NCI-H1436 treated with DMSO at 0.1 percent for 48 hours (cell line): Measurements from ENCODE around the gene GTF3C2.

Experiments used
- DNase-seq: peaks from one replicate; lab custom pipeline; 2025; lab: John Stamatoyannopoulos, UW

The GTF3C2 gene

DNA sequence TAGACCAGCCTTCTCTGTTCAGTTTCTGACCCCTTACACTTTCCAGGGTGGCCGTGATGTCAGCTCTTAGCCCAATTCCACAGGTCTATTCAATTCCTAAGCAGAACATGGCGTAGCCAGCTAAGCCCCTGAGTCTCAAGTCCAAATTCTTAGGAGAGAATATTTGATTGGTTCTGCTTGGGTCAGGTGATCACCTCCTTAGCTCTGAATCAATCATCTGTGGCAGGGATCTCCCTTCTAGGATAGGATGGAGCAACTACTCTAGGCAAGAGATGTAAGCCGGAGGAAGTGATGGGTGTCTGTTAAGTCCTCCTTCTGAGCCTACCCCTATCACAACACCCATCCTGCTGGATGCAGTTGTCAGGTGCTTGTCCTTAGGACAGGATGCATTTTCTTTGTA is 59.4 kb downstream of the GTF3C2 start:
- no peak for DNase-seq

- no peak for DNase-seq
These were observed 60.1 kb downstream of the GTF3C2 start for GRCh38 chr2:27296481-27296880.

DNA sequence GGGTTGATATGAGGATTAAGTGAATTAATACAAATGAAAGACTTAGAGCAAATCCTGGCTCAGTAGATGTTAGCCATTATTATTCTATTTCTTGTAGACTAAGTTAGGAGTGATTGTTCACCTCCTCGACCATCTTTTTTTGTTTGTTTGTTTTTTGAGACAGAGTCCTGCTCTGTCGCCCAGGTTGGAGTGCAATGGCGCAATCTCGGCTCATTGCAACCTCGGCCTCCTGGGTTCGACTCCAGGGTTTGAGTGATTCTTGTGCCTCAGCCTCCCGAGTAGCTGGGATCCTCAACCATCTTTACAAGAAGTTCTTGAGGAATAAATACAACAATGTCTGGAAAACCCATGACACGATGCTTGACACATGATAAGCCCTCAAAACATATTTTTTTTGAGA is 61.6 kb downstream of the GTF3C2 start:
- DNase-seq, result no peak

DNA sequence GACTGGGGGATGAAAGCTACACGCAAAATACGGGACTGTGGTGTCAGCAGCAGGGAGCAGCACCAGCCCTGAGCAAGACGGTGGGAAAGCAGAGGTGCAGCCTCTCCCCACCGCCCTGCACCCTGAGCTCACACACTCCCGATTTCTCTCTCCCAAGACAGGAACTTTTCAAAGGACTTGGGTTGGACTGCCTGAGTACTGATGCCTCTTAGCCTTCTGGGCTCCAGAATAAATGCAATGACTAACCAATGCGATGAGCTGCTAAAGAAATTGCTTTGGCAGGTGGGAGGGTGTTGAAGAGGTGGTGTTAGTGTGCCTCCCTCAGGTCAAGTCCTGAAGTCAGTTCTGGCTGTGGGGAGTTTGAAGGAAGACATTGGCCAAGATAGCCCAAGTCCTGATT is 64.7 kb downstream of the GTF3C2 start:
- DNase-seq, result no peak

DNA sequence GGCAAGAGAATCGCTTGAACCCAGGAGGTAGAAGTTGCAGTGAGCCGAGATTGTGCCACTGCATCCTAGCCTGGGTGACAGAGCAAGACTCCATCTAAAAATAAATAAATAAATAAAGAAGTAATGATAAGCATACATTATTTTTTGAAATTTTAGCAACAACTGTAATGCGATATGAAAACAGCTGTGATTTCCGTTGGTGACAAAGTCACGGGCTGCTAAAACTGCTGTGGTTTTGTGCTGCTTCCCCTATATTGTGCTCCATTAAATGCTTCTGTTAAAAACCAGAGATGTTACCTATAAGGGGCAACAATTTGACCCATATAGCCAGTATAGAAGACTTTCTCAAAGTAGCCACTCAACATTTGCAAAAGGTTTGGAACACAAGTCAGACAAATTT is 66.0 kb downstream of the GTF3C2 start:
- no peak for DNase-seq

- DNase-seq, result no peak
These were observed 68.0 kb downstream of the GTF3C2 start for GRCh38 chr2:27288610-27289009.

- no peak for DNase-seq
These were observed 71.1 kb downstream of the GTF3C2 start for GRCh38 chr2:27285481-27285880.

- no peak for DNase-seq
These were observed 71.6 kb downstream of the GTF3C2 start for GRCh38 chr2:27284996-27285395.

GRCh38 chr2:27282892-27283291 is 73.7 kb downstream of the GTF3C2 start:
- DNase-seq, result no peak

DNA sequence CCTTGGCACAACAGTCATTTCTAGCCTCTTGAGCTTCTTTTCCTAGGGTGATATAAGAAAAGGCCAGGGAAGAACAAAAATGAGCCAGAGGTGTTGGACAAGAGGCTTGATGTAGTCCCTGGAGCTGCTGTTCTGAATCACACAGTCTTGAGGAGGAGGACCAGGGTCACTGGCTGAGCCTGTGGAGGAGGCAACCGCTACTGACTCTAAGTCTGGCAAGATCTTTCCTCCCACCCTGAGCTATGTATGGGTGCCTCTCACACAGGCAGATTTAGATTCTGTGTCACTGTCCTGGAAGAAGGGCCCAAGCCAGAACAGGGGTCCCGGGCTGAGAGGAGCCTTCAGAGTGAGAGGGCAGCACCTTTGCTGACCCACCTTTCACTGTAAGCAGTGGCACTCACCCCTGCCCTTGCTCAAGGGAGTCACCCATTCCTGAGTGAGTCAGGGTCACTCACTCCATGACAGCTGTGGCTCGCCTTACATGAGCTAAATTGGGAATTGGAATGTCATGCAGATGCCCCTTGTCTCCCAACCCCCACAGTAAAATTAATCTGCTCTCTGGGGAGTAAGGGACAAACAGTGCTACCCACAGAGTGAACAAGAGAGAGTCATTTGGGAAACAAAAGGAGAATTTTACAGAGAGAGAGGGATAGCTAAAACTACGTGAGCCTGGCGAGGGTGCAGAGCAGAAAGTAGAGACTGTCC is 74.6 kb downstream of the GTF3C2 start, which contains the start of gene TRIM54:
Gene TRIM54, plus strand, starts transcription at position 575 of the 705 bp plus-strand sequence. CDS start 303 bp downstream, outside the sequence.
- no peak for DNase-seq

DNA sequence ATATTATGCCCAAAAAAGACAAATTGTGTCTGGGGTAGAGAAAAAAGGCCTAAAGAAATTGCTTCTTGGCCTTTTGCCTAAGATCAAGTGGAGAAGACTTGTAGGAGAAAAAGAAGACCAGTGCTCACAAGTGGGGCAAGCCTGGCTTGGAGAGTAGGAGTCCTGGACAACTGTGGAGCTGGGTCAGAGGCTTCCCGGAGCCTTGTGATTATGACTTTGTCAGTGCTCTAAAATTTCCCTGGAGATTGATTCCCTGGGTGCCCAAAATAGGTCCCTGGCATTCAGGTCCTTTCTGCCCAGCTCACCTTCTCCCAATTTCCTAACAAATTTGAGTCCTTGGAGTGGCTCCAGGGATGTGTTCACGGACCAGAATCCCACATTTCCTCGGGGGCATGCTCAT is 75.1 kb downstream of the GTF3C2 start:
- no peak for DNase-seq

- DNase-seq, result no peak
These were observed 75.7 kb downstream of the GTF3C2 start for GRCh38 chr2:27280826-27281225.

DNA sequence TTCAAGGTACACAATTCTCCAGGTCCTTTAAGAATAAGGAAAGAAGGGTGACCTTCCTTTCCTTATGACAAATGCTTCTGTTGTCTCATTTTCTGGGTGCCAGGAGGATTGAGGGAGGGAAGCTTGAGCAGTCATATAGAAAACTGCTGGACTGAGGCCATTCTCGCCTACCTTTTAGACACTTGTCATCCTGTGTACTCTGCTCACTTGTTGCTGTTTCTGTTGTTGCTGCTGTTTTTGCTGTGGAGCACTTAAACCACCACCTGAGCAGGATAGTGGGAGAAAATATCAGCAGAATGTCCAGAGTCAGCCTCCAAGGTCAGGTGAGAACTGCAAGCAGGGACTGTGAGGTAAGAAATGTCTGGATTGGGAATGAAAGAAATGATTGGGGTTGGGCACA is 78.6 kb downstream of the GTF3C2 start:
- DNase-seq, result no peak
